Loucy (cell line): ENCODE measurements around the gene TTC23.

ENCODE experiments used
- H2AFZ ChIP-seq: fragments of 200-600 bp; sonication (generic); 2 replicates; pipeline ENCODE4 v1.6.0; 2016; ENCODE audit warnings: antibody characterized with exemption, mild to moderate bottlenecking, low read length, moderate library complexity
- H3F3A ChIP-seq: fragments of 200-600 bp; 2 replicates; pipeline ENCODE4 v1.6.0; 2016; ENCODE audit warnings: antibody characterized with exemption, low read depth, mild to moderate bottlenecking
- H3K27me3 ChIP-seq: fragments of 200-600 bp; sonication (generic); 2 replicates; pipeline ENCODE4 v1.6.1; 2014; ENCODE audit warnings: low read length, mild to moderate bottlenecking; ENCODE audit not compliant: insufficient read depth, poor library complexity, severe bottlenecking
- H3K36me3 ChIP-seq: fragments of 200-600 bp; sonication (generic); 2 replicates; pipeline ENCODE4 v1.6.1; 2016; ENCODE audit warnings: low read length; ENCODE audit not compliant: insufficient read depth
- H3K4me1 ChIP-seq: fragments of 200-600 bp; sonication (generic); 2 replicates; pipeline ENCODE4 v1.5.1; 2014; ENCODE audit warnings: low read length, mild to moderate bottlenecking; ENCODE audit not compliant: insufficient read depth, poor library complexity, severe bottlenecking
- H3K4me2 ChIP-seq: fragments of 200-600 bp; sonication (generic); 2 replicates; pipeline ENCODE4 v1.6.0; 2014; ENCODE audit warnings: antibody characterized with exemption, low read length, low read depth, mild to moderate bottlenecking; ENCODE audit not compliant: poor library complexity, severe bottlenecking
- H3K4me3 ChIP-seq: fragments of 200-600 bp; sonication (generic); 2 replicates; pipeline ENCODE4 v1.5.1; 2014; ENCODE audit warnings: low read length, mild to moderate bottlenecking, mixed read lengths; ENCODE audit not compliant: poor library complexity, severe bottlenecking
- H3K79me2 ChIP-seq: fragments of 200-600 bp; sonication (generic); 2 replicates; pipeline ENCODE4 v1.6.1; 2014; ENCODE audit warnings: low read length; ENCODE audit not compliant: insufficient read depth
- H3K9ac ChIP-seq: fragments of 200-600 bp; sonication (generic); 2 replicates; pipeline ENCODE4 v1.6.0; 2014; ENCODE audit warnings: mild to moderate bottlenecking, low read depth, low read length, moderate library complexity; ENCODE audit not compliant: poor library complexity, severe bottlenecking
- H3K9me2 ChIP-seq: fragments of 200-600 bp; sonication (generic); replicated peaks from 2 replicates; pipeline ENCODE4 v1.6.1; 2016; ENCODE audit warnings: low read depth, low read length, mixed read lengths
- H3K9me3 ChIP-seq: fragments of 200-600 bp; sonication (generic); 2 replicates; pipeline ENCODE4 v1.6.1; 2014; ENCODE audit warnings: mild to moderate bottlenecking, antibody characterized with exemption, low read length, low read depth; ENCODE audit not compliant: insufficient read depth
- H4K20me1 ChIP-seq: fragments of 200-600 bp; sonication (generic); 2 replicates; pipeline ENCODE4 v1.6.0; 2014; ENCODE audit warnings: antibody characterized with exemption, low read length, mild to moderate bottlenecking; ENCODE audit not compliant: insufficient read depth, poor library complexity, severe bottlenecking
- EZH2phosphoT487 ChIP-seq: fragments of 200-600 bp; IDR thresholded peaks from 2 replicates; pipeline ENCODE4 v1.6.1; 2018; ENCODE audit warnings: antibody characterized with exemption, mild to moderate bottlenecking, moderate library complexity, borderline replicate concordance
- TF ChIP-seq, protein P1 (sequence below): fragments of 200-600 bp; sonication (generic); conservative IDR thresholded peaks from 2 replicates; pipeline ENCODE4 v1.5.1; 2014; ENCODE audit warnings: mild to moderate bottlenecking, antibody characterized with exemption, low read length

The TTC23 gene

DNA sequence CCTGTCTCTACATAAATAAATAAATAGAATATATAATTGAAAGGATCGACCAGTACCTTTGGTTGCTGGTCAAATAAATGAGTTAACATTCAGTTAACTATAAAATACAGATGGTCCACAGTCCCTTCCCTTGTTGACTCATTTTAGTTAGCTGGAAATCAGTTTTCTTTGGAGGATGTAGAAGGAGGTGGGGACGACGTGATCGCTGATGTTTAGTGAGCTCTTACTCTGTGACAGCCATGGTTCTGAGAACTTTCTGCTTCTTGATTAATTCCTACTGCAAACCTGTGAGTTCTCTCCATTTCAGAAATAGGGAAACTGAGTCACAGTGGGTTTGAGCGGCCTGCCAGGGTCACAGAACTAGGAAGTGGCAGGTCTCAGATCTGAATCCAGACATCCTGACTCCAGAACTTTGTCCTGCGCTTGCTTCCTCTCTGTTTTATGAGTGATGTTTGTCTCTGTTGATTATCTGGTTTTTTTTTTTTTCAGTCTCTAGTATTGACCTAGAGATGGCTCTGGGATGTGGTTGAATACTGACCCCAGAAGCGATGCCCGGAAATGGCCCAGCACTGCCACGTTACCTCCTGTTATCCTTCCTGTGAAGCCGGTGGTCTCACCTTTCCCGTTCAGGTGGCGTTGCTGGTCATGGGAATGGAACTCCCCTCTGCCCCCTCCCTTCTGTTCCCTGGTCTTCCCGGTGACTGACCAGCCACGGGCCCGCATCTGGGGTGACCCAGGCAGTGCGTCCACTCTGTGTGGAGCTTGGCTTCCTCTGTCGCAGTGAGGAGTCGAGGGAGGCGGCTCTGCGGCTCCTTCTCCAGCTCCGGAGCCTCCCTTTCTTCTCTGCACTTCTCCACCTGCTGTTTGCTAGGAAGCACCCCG is 126.3 kb downstream of the TTC23 start:
- Histone ChIP-seq H3K4me2 (no peak overlapping the region), H4K20me1 (no peaks in the 10 kb centered on the region), H2AFZ (no peak overlapping the region), H3K9ac (no peak overlapping the region), H3K9me2 (no peaks in the 10 kb centered on the region), H3K4me1 (no peaks in the 10 kb centered on the region), H3K79me2 (no peaks in the 10 kb centered on the region), H3F3A (no peaks in the 10 kb centered on the region), H3K36me3 (no peaks in the 10 kb centered on the region), H3K4me3 (no peak overlapping the region), H3K27me3 (no peaks in the 10 kb centered on the region), H3K9me3 (no peaks in the 10 kb centered on the region)
- no peak for TF ChIP-seq EZH2phosphoT487
- TF ChIP-seq, protein P1, sequence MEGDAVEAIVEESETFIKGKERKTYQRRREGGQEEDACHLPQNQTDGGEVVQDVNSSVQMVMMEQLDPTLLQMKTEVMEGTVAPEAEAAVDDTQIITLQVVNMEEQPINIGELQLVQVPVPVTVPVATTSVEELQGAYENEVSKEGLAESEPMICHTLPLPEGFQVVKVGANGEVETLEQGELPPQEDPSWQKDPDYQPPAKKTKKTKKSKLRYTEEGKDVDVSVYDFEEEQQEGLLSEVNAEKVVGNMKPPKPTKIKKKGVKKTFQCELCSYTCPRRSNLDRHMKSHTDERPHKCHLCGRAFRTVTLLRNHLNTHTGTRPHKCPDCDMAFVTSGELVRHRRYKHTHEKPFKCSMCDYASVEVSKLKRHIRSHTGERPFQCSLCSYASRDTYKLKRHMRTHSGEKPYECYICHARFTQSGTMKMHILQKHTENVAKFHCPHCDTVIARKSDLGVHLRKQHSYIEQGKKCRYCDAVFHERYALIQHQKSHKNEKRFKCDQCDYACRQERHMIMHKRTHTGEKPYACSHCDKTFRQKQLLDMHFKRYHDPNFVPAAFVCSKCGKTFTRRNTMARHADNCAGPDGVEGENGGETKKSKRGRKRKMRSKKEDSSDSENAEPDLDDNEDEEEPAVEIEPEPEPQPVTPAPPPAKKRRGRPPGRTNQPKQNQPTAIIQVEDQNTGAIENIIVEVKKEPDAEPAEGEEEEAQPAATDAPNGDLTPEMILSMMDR = no peak

DNA sequence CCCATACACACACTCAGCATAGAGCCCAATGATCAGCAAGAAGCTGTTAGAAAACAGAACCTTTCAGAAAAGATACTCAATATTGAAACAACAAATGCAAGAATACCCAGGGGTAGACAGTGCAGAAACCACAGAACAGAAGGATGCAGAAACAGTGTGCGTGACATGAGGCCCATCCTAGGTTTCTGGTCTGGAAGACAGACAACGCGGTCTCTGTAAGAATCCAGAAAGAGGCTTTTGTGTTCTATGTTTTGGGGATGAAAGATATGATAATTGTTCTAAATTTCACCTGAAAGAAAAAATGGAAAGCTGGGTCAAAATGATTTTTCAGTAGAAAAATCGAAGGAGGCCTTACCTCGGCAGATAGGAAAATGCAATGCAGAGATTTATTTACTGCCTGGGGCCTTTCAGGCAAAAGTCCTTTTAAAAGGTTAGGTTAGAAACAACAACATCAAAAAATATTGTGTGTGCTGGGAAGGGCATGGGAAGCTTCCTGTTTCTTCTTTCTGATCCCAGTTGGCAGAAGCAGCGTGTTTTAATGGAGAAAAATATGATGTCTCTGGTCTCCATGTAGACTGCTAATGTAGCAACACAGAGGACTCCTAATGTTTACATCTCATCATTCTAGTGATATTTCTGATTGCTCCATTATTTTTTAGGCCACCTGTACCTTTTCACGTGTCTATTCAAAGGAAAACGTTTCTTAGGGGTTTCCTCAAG is 127.5 kb downstream of the TTC23 start:
- Histone ChIP-seq H2AFZ (no peak overlapping the region), H3K4me1 (no peaks in the 10 kb centered on the region), H3K9ac (no peak overlapping the region), H4K20me1 (no peaks in the 10 kb centered on the region), H3K4me2 (no peak overlapping the region), H3F3A (no peaks in the 10 kb centered on the region), H3K9me2 (no peaks in the 10 kb centered on the region), H3K79me2 (no peaks in the 10 kb centered on the region), H3K36me3 (no peaks in the 10 kb centered on the region), H3K27me3 (no peaks in the 10 kb centered on the region), H3K9me3 (no peaks in the 10 kb centered on the region), H3K4me3 (no peak overlapping the region)
- TF ChIP-seq, protein P1 = no peak
- no peak for TF ChIP-seq EZH2phosphoT487

DNA sequence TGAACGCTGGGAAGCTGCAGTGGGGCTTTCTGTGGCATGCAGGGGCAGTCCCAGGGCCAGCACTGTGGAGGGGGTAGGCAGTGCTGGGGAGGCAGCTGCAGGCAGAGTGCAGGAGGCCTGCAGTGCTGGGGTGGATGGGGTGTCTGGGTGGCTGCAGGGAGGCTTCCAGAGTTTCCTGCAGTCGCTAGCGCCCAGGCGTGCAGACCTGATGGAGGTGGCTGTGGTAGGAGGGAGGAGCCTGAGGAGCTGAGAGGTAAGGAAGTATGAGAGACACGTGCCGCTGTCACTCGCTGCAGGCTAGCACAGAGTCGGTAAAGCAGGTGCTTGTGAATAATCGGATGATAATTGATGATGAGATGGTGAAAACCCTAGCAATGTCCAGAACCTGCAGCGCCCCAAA is 128.2 kb downstream of the TTC23 start:
- Histone ChIP-seq H4K20me1 (no peaks in the 10 kb centered on the region), H3K9me3 (no peaks in the 10 kb centered on the region), H3K36me3 (no peaks in the 10 kb centered on the region), H3K27me3 (no peaks in the 10 kb centered on the region), H3K4me3 (no peak overlapping the region), H2AFZ (no peak overlapping the region), H3K9me2 (no peaks in the 10 kb centered on the region), H3K9ac (no peak overlapping the region), H3K79me2 (no peaks in the 10 kb centered on the region), H3K4me1 (no peaks in the 10 kb centered on the region), H3F3A (no peaks in the 10 kb centered on the region), H3K4me2 (no peak overlapping the region)
- TF ChIP-seq, protein P1 = no peak
- no peak for TF ChIP-seq EZH2phosphoT487
